GM12865 (cell line): Measurements from ENCODE around the gene PPIE.
A peak's percentile ranks its signal among the peaks of the same experiment; 100 is the strongest.
"Not testable (repeated sequence)": the region's sequence is repeated elsewhere in the genome, so short reads cannot be mapped to it uniquely, and the experiment has no call there.

Source experiments
- DNase-seq: peaks from one replicate; pipeline ENCODE4 v3.0.0; 2010; ENCODE audit warnings: low read depth
- H3K4me3 ChIP-seq: 2 replicates; pipeline ENCODE4 v1.5.1; 2011; ENCODE audit warnings: mild to moderate bottlenecking, low read depth, low read length, control low read depth
- TF ChIP-seq, protein P1 (sequence below): IDR thresholded peaks from 2 replicates; pipeline ENCODE4 v1.5.1; 2011; ENCODE audit warnings: low read length, control low read depth, low read depth, inconsistent platforms; ENCODE audit not compliant: insufficient read depth; ENCODE audit errors: missing control alignments

The PPIE gene

DNA sequence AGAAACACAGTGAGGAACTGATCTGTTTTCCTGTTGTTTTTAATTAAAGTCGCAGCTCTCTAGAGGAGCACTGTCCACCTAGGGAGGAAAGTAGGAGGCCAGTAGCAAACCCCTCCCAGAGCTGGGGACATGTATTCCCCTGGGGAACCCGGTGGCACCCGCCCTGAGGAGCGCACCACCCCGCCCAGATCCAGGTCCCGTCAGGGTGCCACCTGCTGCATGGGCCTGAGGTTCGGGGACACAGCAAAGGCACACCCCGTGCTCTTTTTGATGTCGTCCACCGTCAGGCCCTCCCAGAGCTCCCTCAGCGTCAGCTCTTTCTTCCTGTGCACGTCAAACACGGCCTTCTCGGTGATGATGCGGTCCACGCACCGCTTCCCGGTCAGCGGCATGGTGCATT lies 30.8 kb downstream of the PPIE start:
- not testable (repeated sequence) for H3K4me3 ChIP-seq, DNase-seq

DNA sequence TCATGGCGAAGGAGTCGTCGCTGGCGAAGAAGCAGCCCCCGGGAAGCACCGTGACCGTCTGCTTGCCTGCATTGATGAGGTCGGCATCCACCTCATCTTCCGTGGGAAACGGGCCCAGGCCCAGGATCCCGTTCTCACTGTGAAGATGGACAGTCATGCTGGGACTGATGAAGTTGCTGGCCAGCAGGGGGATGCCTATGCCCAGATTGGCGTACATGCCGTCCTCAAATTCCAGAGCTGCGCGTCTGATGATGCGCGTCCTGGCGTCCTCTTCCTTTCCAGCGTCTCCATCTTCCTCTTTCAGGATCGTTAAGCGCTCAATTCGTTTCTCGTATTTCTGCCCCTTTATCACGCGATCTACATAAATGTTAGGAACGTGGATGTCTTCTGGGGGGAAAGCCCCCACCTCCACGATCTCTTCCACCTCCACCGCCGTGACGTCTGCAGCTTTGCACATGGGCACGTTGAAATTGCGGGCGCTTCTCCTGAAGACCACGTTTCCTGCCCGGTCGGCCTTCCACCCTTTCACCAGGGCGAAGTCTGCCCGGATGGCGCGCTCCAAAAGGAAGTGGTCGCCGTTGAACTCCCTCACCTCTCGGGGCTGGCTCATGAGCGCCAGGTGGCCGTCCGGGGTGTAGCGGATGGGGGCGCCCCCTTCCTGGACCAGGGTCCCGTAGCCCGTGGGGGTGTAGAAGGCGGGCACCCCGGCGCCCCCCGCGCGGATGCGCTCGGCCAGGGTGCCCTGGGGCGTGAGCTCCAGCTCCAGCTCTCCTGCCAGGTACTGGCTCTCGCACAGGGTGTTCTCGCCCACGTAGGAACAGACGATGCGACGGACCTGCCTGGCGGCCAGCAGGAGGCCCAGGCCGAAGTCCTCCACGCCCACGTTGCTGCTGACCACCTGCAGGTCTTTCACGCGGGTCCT lies 31.7 kb downstream of the PPIE start:
- peak overlapping the region; percentile 44 for H3K4me3 ChIP-seq

DNA sequence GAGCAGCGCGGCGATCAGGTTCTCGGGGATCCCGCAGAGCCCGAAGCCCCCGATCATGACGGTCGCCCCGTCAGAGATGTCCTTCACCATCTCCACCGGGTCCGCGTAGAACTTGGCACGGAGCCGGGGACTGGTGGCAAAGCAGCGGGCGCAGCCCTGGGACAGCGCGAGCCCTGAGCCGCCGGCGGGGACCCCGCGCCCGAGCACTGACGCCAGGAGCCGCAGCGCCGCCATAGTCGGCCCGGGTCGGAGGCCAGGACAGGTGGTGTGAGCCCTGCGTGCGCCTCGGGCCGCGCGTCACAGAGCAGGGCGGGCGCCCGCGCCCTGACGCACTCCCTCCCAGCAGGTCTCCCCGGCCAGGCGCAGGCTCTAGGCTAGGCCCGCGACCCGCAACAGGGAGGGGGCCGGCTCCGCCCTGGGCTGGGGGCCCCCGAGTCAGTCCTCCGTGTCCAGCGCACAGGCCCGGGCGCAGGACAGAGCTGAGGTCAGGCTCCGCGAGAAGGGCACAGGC lies 32.4 kb downstream of the PPIE start, which contains the start of gene OXCT2:
OXCT2 (minus strand) TSS at position 327 of the 511 bp plus-strand sequence; CDS start at position 234, 93 bp downstream.
- peak within 1 kb of the TSS; percentile 44 for H3K4me3 ChIP-seq
- DNase-seq, result not testable (repeated sequence)

More for the DNA sequence above, 31.7 kb downstream of the PPIE start:
- DNase-seq, result not testable (repeated sequence)

DNA sequence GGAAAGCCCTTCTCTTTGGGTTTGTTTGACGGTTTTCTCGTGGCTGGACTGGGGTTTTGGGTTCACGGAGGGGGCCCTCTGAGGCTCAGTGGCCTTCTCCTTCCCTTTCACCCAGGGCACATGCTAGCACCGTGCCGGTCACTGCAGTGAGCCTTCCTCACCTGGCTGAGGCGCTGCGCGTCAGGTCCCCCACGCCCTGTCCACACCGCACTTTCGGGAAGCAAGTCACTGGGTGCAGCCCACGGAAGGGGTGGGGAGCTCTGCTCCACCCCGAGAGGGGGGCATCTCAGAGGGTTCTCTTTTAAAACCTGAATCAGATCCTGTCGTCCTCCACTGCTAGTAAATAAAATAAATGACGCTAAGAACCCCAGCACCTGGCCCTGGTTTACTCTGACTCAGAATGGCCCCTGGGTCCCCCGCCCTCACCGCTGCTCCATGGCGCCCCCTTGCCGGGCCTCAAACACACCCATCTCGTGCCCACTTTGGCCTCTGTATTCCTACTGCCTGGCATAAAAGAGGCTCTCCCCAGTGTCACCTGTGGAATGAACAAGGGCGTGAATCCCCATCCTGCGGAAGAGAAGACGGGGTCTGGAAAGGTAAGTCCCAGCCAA lies 34.8 kb downstream of the PPIE start:
- H3K4me3 ChIP-seq, DNase-seq: not testable (repeated sequence)

DNA sequence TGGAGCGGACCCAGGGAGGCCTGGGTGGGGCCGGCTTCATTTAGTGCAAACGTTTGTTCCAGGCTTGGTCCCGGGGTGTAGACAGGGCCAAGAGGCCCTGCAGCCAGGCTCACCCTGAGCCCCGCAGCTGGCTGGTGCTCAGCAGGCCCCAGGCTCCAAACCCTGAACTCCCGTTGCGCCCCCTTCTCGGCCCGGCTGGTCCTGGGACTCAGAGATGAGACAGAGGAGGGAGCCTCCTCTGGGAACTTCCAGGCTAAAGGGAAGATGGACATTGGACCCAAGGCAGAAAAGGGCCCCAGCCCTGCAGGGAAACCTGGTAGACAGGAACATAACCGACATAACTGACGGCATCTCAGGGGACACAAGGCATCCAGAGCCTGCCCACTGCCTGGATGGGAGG lies 36.5 kb downstream of the PPIE start:
- DNase-seq, H3K4me3 ChIP-seq: not testable (repeated sequence)

DNA sequence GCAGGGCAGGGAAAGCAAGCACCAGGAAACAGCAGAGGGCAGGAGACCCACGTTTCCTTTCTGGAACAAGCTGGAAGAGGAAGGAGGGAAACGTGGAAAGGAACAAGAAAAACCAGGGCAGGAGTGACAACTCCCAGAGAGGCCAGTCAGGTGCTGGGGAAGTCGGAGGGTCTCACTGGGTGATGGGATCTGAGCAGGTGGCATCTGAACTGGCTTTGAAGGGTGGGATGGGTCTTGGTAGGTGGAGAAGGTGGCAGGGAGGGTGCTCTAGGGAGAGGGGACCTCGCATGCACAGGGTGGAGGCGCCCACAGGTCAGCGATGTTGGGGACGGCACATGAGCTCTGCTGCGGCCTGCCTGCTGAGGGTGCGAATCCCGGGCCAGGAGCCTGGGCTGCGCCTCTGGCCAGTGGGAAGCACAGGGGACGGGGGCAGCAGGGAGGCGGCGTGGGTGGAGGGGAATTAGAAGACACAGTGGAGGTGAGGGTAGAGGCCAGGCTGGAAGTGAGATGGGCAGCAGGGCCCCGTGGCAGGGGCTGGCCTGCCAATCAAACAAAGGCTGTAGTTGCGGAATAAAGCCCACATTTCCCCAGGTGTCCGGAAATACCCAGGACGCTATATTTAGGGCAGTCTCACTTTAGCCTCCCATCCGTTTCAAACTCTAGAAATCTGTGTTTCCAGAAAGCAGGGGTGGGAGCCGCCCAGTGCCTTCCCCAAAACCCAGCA lies 37.2 kb downstream of the PPIE start:
- H3K4me3 ChIP-seq, DNase-seq: not testable (repeated sequence)

DNA sequence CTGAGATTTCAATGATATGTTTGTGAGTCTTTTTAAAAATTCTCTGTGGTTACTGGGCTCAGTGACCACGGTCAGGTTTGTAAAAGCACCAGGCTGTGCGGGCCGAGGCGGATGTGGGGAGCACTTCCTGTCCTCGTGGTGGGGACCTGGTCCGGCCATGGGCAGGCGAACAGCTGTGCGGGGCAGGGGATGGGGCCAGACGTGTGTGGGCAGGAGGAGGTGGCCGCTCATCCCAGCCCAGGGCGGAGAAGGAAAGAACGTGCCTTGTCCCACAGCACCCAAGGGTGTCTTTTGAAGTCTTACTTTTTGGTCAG lies 37.7 kb downstream of the PPIE start:
- DNase-seq, result peak; percentile 86
- TF ChIP-seq, protein P1, sequence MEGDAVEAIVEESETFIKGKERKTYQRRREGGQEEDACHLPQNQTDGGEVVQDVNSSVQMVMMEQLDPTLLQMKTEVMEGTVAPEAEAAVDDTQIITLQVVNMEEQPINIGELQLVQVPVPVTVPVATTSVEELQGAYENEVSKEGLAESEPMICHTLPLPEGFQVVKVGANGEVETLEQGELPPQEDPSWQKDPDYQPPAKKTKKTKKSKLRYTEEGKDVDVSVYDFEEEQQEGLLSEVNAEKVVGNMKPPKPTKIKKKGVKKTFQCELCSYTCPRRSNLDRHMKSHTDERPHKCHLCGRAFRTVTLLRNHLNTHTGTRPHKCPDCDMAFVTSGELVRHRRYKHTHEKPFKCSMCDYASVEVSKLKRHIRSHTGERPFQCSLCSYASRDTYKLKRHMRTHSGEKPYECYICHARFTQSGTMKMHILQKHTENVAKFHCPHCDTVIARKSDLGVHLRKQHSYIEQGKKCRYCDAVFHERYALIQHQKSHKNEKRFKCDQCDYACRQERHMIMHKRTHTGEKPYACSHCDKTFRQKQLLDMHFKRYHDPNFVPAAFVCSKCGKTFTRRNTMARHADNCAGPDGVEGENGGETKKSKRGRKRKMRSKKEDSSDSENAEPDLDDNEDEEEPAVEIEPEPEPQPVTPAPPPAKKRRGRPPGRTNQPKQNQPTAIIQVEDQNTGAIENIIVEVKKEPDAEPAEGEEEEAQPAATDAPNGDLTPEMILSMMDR, result no peak
- no peak overlapping the region; the same call in 1 of the 2 replicates for H3K4me3 ChIP-seq

DNA sequence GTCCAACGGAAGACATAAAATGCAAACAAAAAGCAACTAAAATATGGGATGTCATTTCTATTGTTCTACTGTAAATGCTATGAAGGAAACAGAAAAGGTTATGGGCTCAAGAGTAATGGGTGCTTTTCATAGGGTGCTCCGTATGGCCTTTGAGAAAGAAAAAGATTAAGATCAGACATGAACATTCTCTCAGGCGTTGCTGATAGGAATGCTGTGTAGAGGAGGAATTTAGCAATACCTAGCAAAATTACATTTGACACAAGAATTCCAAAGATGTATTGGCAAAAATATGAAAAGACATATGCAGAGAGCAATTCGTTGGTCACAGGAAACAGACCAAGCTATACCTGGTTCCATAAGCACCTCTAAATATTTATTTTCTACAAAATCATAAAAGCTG lies 38.2 kb downstream of the PPIE start:
- no peak overlapping the region for H3K4me3 ChIP-seq
- DNase-seq, result no peak
- TF ChIP-seq, protein P1, result no peak

DNA sequence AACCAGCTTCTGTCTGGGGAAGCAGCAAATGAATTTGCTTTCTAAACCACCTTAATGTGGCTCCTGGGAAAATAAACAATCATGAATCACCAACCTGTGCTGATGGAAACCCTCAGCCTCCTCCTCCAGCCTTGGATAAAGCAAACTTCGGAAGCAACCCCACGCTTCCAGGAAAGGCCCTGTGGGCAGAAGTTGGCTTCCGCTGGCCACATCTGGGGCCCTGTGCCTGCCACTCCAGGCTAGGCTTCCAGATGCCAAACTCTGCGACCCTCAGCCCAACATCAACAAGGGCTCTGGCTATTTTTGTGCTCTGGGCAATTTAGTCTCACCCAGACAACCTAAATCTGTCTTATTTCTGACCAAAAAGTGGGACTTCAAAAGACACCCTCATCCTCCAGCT lies 38.6 kb downstream of the PPIE start:
- no peak overlapping the region for H3K4me3 ChIP-seq
- no peak for DNase-seq
- TF ChIP-seq, protein P1, result no peak

DNA sequence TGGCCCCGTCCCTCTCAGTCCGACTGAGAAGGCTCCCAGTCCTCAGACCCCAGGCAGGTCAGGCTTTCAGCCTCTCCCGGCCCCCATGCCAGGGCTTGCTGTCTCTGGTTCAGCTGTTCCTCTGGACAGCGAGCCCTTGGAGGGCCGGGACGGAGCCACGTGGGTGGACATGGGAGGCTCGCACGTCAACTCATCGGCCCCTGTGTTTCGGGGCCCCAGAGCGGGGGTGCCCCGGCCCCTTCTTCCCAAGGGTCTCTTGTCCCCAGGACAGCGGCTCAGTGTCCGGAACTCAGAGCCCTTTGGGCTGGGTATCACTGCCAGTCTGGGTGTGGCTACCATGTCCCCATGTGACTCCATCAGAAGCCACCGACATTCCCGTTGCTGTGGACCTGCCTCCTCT lies 39.2 kb downstream of the PPIE start:
- not testable (repeated sequence) for DNase-seq, H3K4me3 ChIP-seq

DNA sequence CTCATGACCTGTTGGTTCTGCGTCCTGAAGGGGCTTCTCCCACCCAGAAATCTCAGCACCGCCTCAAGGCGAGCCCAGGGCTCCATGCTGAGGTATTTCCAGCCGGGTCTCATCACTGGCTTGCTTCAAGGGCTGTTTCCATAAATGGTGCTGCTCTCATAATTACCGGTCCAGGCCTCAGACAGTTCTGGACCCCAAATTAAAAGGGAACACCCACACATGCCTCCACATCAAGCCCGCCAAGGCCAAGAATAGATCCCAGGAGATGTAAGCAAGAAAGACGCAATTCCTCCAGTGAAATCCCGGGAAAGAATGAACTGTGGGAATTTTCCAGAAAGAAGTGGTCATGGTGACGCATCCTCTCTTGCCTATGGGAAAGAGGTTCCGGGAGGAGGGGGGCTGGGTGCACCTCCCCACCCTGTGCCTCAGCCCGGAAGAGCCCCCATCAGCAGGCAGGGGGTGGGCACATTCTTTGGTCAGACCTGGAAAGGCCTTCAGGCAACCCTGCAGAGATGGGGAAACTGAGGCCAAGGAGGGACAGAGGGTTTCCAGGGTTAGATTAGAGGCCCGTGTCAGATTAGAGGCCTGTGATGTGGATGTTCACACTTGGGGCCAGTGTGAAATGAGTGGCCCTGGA lies 39.9 kb downstream of the PPIE start:
- not testable (repeated sequence) for DNase-seq, H3K4me3 ChIP-seq
